Keratinocyte (primary cell): ENCODE data around the gene GOLGA6L9. TPM values are rescaled to one million over a fixed set of nuclear protein-coding genes. Genes with fewer than 3 reads are reported as not detected.
"Not testable (repeated sequence)": the region's sequence is repeated elsewhere in the genome, so short reads cannot be mapped to it uniquely, and the experiment has no call there.

Experiments
- DNase-seq: peaks from one replicate; pipeline ENCODE4 v3.0.0-alpha.2; 2011; ENCODE audit warnings: low read depth, missing footprints, low spot score
- FAIRE-seq: peaks from 2 replicates; lab custom pipeline; 2011; peaks lifted over from hg19 to GRCh38; lab: Jason Lieb, UNC
- H2AFZ ChIP-seq: 2 replicates; pipeline ENCODE4 v1.6.0; 2012; ENCODE audit warnings: low read length, control low read depth, inconsistent platforms; ENCODE audit not compliant: control insufficient read depth
- H3K27ac ChIP-seq: 2 replicates; pipeline ENCODE4 v1.5.1; 2011; ENCODE audit warnings: low read length; ENCODE audit not compliant: control insufficient read depth, insufficient read depth
- H3K27me3 ChIP-seq: 3 replicates; pipeline ENCODE4 v1.6.0; 2011; ENCODE audit warnings: low read length; ENCODE audit not compliant: control insufficient read depth, insufficient read depth; ENCODE audit errors: extremely low read depth
- H3K36me3 ChIP-seq, 2 experiments: 2 replicates in 1 of 2; 3 replicates in 1 of 2; pipeline ENCODE4 v1.5.1; 2011; ENCODE audit warnings: low read length in 2 of 2, mild to moderate bottlenecking in 1 of 2; ENCODE audit not compliant: control insufficient read depth in 2 of 2, insufficient read depth in 2 of 2; ENCODE audit errors: extremely low read depth in 1 of 2
- H3K4me1 ChIP-seq: 3 replicates; pipeline ENCODE4 v1.5.1; 2011; ENCODE audit warnings: low read length; ENCODE audit not compliant: control insufficient read depth, insufficient read depth; ENCODE audit errors: extremely low read depth
- H3K4me2 ChIP-seq: 3 replicates; pipeline ENCODE4 v1.6.0; 2011; ENCODE audit warnings: low read depth, low read length; ENCODE audit not compliant: control insufficient read depth, insufficient read depth; ENCODE audit errors: extremely low read depth
- H3K4me3 ChIP-seq, 3 experiments: fragments of 200-600 bp in 1 of 3; sonication (generic) in 1 of 3; 2 replicates in 2 of 3; 3 replicates in 1 of 3; pipeline ENCODE4 v1.5.1; 2011 to 2016; ENCODE audit warnings: low read length in 3 of 3, mild to moderate bottlenecking in 3 of 3, control low read depth in 2 of 3, inconsistent platforms in 1 of 3, low read depth in 1 of 3, mixed read lengths in 1 of 3, mixed run types in 1 of 3, moderate library complexity in 1 of 3; ENCODE audit not compliant: control insufficient read depth in 2 of 3, insufficient read depth in 2 of 3; ENCODE audit errors: extremely low read depth in 1 of 3
- H3K79me2 ChIP-seq: 2 replicates; pipeline ENCODE4 v1.6.0; 2012; ENCODE audit warnings: low read length; ENCODE audit not compliant: control insufficient read depth, insufficient read depth
- H3K9ac ChIP-seq: 3 replicates; pipeline ENCODE4 v1.6.0; 2011; ENCODE audit warnings: low read length; ENCODE audit not compliant: control insufficient read depth, insufficient read depth; ENCODE audit errors: extremely low read depth
- H3K9me1 ChIP-seq: 3 replicates; pipeline ENCODE4 v1.6.0; 2011; ENCODE audit warnings: low read length; ENCODE audit not compliant: control insufficient read depth, insufficient read depth; ENCODE audit errors: extremely low read depth
- H3K9me3 ChIP-seq: 2 replicates; pipeline ENCODE4 v1.5.1; 2012; ENCODE audit warnings: low read depth, low read length; ENCODE audit not compliant: control insufficient read depth
- H4K20me1 ChIP-seq: 3 replicates; pipeline ENCODE4 v1.6.0; 2011; ENCODE audit warnings: low read length; ENCODE audit not compliant: control insufficient read depth, insufficient read depth; ENCODE audit errors: extremely low read depth
- dilution Hi-C: fragments of 300-500 bp; cut with MboI; formaldehyde crosslinking; loops from one replicate; pipeline ENCODE4 v1.7.0; 2020; ENCODE audit warnings: low sequenced_read_pairs; ENCODE audit not compliant: extremely low pct_ligation_motif_present
- polyA minus RNA-seq, 3 experiments: library from RNA; depleted of rRNA, polyadenylated mRNA; stranded (reverse); fragments of >200 nt; gene quantifications; 1 replicate in 1 of 3; 2 replicates in 1 of 3; 3 replicates in 1 of 3; pipeline ENCODE4 v1.2.3, GENCODE V29; 2011
- polyA plus RNA-seq, 5 experiments: library from polyadenylated mRNA; depleted of rRNA in 3 of 5; stranded (reverse) in 3 of 5; stranded (forward) in 1 of 5; unstranded in 1 of 5; fragments of >200 nt; gene quantifications; 1 replicate in 1 of 5; 2 replicates in 3 of 5; 3 replicates in 1 of 5; pipeline versions ENCODE4 v1.2.1 to v1.2.3, GENCODE V29; 2011 to 2012; ENCODE audit warnings: missing spikeins in 2 of 5, low read depth in 1 of 5, low replicate concordance in 1 of 5

Gene GOLGA6L9, protein sequence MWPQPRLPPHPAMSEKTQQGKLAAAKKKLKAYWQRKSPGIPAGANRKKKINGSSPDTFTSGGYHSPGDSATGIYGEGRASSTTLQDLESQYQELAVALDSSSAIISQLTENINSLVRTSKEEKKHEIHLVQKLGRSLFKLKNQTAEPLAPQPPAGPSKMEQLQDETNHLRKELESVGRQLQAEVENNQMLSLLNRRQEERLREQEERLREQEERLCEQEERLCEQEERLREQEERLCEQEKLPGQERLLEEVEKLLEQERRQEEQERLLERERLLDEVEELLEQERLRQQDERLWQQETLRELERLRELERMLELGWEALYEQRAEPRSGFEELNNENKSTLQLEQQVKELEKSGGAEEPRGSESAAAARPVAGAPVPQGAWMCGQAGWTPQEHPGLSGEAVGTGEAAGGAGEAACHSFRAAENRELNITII
- polyA plus RNA-seq (1.2 to 3.1 TPM (median 2.5 TPM) in 3 replicates), polyA minus RNA-seq (0.20 to 1.9 TPM (median 0.73 TPM) in 3 replicates)
- 3.6 TPM for polyA plus RNA-seq (2011; ENCODE audit: low read depth)
- 0.56 and 0.90 TPM in 2 replicates for polyA plus RNA-seq (2011; cell fraction: cytosol; rRNA removed)
- polyA plus RNA-seq (2011; cell fraction: nucleus; rRNA removed): 6.5 and 7.4 TPM in 2 replicates
- 1.5 and 3.1 TPM in 2 replicates for polyA plus RNA-seq (2012; ENCODE audit: low replicate concordance)
- polyA minus RNA-seq (2011; cell fraction: cytosol; rRNA and poly(A)+ RNA removed): not detected
- polyA minus RNA-seq (2011; cell fraction: nucleus; rRNA and poly(A)+ RNA removed): 1.8 and 3.2 TPM in 2 replicates

DNA sequence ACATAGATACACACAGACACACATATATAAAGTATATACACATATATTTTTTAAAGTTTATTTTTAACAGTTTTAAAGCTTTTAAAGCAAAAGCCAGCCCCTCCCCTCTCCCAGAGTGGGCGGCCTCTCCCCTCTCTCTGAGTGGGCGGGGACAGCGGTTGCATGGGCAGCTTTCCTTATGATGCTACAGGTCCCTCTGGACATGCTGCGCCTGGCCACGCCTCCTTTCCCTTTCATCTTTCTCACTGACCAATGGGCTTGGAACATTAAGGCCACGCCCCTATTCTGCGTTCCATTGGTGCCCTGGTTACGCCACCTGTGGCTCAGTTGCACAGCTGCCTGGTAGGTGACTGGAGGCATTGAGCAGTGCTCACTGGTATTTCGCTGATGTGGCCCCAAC is at the start of gene GOLGA6L9:
TSS of gene GOLGA6L9 (plus strand) at position 124 of the 400 bp plus-strand sequence. CDS start at position 388, 264 bp downstream.
- H3K27me3 ChIP-seq, H3K9me3 ChIP-seq, H4K20me1 ChIP-seq, H3K4me3 ChIP-seq, DNase-seq, FAIRE-seq, H3K9ac ChIP-seq, H3K36me3 ChIP-seq, H3K4me1 ChIP-seq, H3K4me2 ChIP-seq, H3K79me2 ChIP-seq, H3K27ac ChIP-seq, dilution Hi-C loops, H2AFZ ChIP-seq, H3K9me1 ChIP-seq: not testable (repeated sequence)

DNA sequence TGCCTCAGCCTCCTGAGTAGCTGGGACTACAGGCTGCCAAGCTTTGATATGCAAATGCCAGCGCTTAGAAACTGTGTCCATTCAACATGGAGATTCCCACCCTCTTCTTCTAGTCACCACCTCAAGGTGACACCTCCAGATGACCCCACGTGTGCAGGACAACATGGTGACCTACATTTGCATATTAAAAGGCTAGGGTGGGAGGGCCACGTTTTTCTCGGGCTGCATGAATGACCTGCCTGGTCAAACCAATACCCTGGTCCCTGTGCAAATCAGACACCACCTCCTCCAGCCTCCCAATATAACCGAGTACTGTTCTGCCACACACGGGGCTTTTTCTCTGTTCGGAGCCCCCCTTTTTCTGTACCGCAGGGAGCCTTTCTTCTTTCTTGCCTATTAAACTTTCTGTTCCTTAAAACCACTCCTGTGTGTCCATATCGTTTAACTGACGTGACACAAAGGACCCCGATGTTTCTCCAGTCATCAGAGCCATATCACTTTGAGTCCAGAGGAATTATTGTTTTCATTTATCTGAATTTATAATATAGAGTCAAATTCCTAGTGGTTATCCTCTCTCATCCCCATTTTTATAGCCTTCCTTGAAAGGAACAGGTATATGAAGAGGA is 48.2 kb upstream of the GOLGA6L9 start:
- H2AFZ ChIP-seq, H3K9ac ChIP-seq, H4K20me1 ChIP-seq, H3K4me3 ChIP-seq, H3K27ac ChIP-seq, H3K4me2 ChIP-seq, H3K4me1 ChIP-seq, H3K79me2 ChIP-seq, FAIRE-seq, dilution Hi-C loops, H3K36me3 ChIP-seq, DNase-seq, H3K9me1 ChIP-seq, H3K27me3 ChIP-seq, H3K9me3 ChIP-seq: not testable (repeated sequence)

DNA sequence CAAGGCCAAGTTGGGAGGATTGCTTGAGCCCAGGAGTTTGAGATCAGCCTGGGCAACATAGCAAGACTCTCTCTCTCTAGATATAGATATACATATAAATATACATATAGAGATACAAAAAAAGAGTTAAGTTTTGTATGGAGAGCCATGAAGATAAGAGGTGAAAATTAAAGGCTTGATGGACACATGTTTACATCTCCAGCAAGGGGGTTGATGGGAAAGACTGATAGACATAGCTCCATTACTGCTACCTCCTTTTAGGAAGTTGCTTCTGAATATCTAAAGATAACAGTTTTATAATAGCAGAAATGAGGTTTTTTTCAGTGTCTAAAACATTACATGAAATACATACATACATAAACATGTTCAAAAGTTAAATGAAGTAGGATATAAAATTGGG is 42.4 kb upstream of the GOLGA6L9 start:
- dilution Hi-C loops, H3K4me1 ChIP-seq, FAIRE-seq, H3K36me3 ChIP-seq, H2AFZ ChIP-seq, H3K79me2 ChIP-seq, H3K9me3 ChIP-seq, H3K4me3 ChIP-seq, H3K9me1 ChIP-seq, H3K27me3 ChIP-seq, H3K27ac ChIP-seq, H3K4me2 ChIP-seq, H3K9ac ChIP-seq, H4K20me1 ChIP-seq, DNase-seq: not testable (repeated sequence)

DNA sequence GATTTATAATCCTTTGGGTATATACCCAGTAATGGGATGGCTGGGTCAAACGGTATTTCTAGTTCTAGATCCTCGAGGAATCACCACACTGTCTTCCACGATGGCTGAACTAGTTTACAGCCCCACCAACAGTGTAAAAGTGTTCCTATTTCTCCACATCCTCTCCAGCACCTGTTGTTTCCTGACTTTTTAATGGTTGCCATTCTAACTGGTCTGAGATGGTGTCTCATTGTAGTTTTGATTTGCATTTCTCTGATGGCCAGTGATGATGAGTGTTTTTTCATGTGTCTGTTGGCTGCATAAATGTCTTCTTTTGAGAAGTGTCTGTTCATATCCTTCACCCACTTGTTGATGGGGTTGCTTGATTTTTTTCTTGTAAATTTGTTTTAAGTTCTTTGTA is 39.5 kb upstream of the GOLGA6L9 start:
- H3K79me2 ChIP-seq, H3K9me3 ChIP-seq, H3K9ac ChIP-seq, FAIRE-seq, dilution Hi-C loops, H4K20me1 ChIP-seq, H3K4me2 ChIP-seq, H3K27me3 ChIP-seq, H3K27ac ChIP-seq, H3K4me1 ChIP-seq, DNase-seq, H3K36me3 ChIP-seq, H3K4me3 ChIP-seq, H2AFZ ChIP-seq, H3K9me1 ChIP-seq: not testable (repeated sequence)
